ENCODE measurements around the gene STX19. TPM values are rescaled to one million over a fixed set of nuclear protein-coding genes. Genes with fewer than 3 reads are reported as not detected.
A peak's percentile ranks its signal among the peaks of the same experiment; 100 is the strongest.

The STX19 gene
- total and polyA plus RNA-seq, 8 donors = 1.7 to 21.1 (median 9.2) TPM; not detected in 3

- Histone ChIP-seq H3K4me1 (peaks cover 0 to 50% (median 9%) of the 10 kb centered on the region in 4 donors), H3K27ac (peak overlapping the region in 1 of 5 donors; percentile 21), H3K9me3 (no peaks in the 10 kb centered on the region), H3K27me3 (no peaks in the 10 kb centered on the region), H3K36me3 (no peaks in the 10 kb centered on the region), H3K4me3 (peak overlapping the region in 3 of 4 donors; percentile 9 to 23 (median 14))
- 0 to 3% (median 1%) methylated on average over 4 of the region's 4 CpGs for WGBS, 5 donors
- TF ChIP-seq, protein P1, sequence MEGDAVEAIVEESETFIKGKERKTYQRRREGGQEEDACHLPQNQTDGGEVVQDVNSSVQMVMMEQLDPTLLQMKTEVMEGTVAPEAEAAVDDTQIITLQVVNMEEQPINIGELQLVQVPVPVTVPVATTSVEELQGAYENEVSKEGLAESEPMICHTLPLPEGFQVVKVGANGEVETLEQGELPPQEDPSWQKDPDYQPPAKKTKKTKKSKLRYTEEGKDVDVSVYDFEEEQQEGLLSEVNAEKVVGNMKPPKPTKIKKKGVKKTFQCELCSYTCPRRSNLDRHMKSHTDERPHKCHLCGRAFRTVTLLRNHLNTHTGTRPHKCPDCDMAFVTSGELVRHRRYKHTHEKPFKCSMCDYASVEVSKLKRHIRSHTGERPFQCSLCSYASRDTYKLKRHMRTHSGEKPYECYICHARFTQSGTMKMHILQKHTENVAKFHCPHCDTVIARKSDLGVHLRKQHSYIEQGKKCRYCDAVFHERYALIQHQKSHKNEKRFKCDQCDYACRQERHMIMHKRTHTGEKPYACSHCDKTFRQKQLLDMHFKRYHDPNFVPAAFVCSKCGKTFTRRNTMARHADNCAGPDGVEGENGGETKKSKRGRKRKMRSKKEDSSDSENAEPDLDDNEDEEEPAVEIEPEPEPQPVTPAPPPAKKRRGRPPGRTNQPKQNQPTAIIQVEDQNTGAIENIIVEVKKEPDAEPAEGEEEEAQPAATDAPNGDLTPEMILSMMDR (IDR thresholded peaks at IDR 0.05) = peak in 5 of 7 experiments; percentile 58 to 78 (median 72)
- TF ChIP-seq POLR2AphosphoS5 (IDR thresholded peaks at IDR 0.05) (peak in 1 of 3 donors; percentile 57), POLR2A (IDR thresholded peaks at IDR 0.05) (no peak)
- DNase-seq = peak in 1 of 2 donors; percentile 82
- intact Hi-C loops (cut with DNase I; ENCODE audit: low total_unique reads) = no loop called here
These were observed 24.0 kb downstream of the STX19 start for GRCh38 chr3:94004301-94004910.

DNA sequence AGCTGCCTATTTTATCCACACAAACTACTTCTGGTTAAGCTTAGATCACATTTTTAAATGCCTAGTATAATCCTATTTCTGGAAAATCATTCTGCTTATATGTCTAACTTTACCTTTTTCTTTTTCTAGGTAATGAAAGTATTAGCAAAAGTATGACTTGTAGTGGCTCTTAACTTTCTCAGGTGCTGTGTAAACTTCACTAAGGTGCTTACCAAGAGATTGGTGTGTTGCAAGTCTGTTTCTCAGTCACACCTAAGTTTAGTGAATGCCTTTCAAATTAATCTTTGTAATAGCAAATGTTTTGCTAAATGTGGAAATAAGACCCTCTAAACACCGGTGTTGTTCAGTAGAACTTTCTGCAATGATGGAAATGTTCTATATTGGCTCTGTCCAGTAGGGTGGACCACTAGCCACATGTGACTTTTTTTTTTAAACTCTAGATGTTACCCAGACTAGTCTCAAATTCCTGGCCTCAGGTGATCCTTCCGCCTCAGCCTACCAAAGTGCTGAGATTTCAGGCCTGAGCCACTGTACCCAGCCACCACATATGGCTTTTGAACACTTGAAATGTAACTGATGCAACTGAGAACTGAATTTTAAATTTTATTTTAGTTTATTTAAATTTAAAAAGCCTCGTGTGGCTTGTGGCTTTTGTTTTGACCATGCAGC lies 26.4 kb downstream of the STX19 start:
- intact Hi-C loops (cut with DNase I; ENCODE audit: low total_unique reads) = no loop called here
- DNase-seq = no peak
- H3K27ac ChIP-seq = no peak overlapping the region

DNA sequence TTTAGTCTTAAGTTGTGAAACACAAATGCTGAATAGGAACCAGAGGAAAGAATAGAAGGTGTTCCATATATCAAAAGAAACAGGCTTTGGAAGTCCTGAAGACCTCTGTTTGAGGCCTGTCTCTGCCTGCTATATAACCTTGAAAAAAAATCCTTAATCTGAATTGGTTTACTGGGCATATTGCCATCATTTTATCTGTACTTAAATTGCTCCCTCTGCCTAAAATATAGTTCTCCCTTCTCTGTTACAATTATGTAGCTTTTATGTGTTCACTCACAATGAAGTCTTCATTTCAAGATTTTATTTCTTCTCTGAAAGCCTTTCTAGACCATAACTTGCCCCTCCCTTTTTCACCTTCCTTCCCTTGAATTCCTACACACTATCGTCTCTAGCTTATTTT lies 27.2 kb downstream of the STX19 start:
- TF ChIP-seq POLR2A (IDR thresholded peaks at IDR 0.05) (no peak), POLR2AphosphoS5 (IDR thresholded peaks at IDR 0.05) (no peak), EP300 (IDR thresholded peaks at IDR 0.05) (no peak)
- TF ChIP-seq, protein P1 (IDR thresholded peaks at IDR 0.05) = no peak
- Histone ChIP-seq H3K4me1 (peaks cover 0 to 21% (median 5%) of the 10 kb centered on the region in 4 donors), H3K4me3 (no peak overlapping the region), H3K9me3 (no peaks in the 10 kb centered on the region), H3K27ac (no peak overlapping the region), H3K36me3 (peaks cover 0 to 3% (median 0%) of the 10 kb centered on the region in 4 donors), H3K27me3 (no peaks in the 10 kb centered on the region)
- intact Hi-C loops (cut with DNase I; ENCODE audit: low total_unique reads) = no loop called here
- DNase-seq = no peak
- WGBS, 5 donors = 35 to 61% (median 52%) methylated on average over 1 of the region's 1 CpG

More for the DNA sequence above, 26.4 kb downstream of the STX19 start:
- TF ChIP-seq EP300 (IDR thresholded peaks at IDR 0.05) (no peak), POLR2AphosphoS5 (IDR thresholded peaks at IDR 0.05) (no peak), POLR2A (IDR thresholded peaks at IDR 0.05) (no peak)
- TF ChIP-seq, protein P1 (IDR thresholded peaks at IDR 0.05) = no peak
- WGBS, 5 donors = 80 to 85% (median 81%) methylated on average over 3 of the region's 3 CpGs
- Histone ChIP-seq H3K9me3 (no peaks in the 10 kb centered on the region), H3K4me1 (peaks cover 0 to 28% (median 5%) of the 10 kb centered on the region in 4 donors), H3K36me3 (peaks cover 0 to 3% (median 0%) of the 10 kb centered on the region in 4 donors), H3K4me3 (no peak overlapping the region), H3K27me3 (no peaks in the 10 kb centered on the region)

- Histone ChIP-seq H3K27ac (no peak overlapping the region), H3K9me3 (no peaks in the 10 kb centered on the region), H3K4me1 (no peaks in the 10 kb centered on the region), H3K36me3 (peaks cover 0 to 3% (median 0%) of the 10 kb centered on the region in 4 donors), H3K27me3 (no peaks in the 10 kb centered on the region), H3K4me3 (no peak overlapping the region)
- 78 to 85% (median 80%) methylated on average over 3 of the region's 3 CpGs for WGBS, 5 donors
- no peak for DNase-seq
- intact Hi-C loops (cut with DNase I; ENCODE audit: low total_unique reads) = no loop called here
- TF ChIP-seq, protein P1 (IDR thresholded peaks at IDR 0.05) = no peak
- TF ChIP-seq POLR2AphosphoS5 (IDR thresholded peaks at IDR 0.05) (no peak), EP300 (IDR thresholded peaks at IDR 0.05) (no peak), POLR2A (IDR thresholded peaks at IDR 0.05) (no peak)
These were observed 34.3 kb downstream of the STX19 start for GRCh38 chr3:93994056-93994455.

Measured in stomach (tissue), 9 donors.